ENCODE results near the gene STRN. TPM values are rescaled to one million over a fixed set of nuclear protein-coding genes. Genes with fewer than 3 reads are reported as not detected.

The STRN gene
- total RNA-seq, 1 donor from 2014 or later = 13.5 TPM

GRCh38 chr2:36918307-36918706 lies 48.0 kb downstream of the STRN start:
- Histone ChIP-seq H3K27me3 (ENCODE audit: control insufficient read depth, insufficient read depth, low read length) (no peaks in the 10 kb centered on the region), H3K36me3 (ENCODE audit: control insufficient read depth, insufficient read depth, low read length) (no peaks in the 10 kb centered on the region), H3K4me3 (ENCODE audit: low read depth, low read length) (no peak overlapping the region)
- DNase-seq (ENCODE audit: low read depth) = no peak
- TF ChIP-seq, protein P1, sequence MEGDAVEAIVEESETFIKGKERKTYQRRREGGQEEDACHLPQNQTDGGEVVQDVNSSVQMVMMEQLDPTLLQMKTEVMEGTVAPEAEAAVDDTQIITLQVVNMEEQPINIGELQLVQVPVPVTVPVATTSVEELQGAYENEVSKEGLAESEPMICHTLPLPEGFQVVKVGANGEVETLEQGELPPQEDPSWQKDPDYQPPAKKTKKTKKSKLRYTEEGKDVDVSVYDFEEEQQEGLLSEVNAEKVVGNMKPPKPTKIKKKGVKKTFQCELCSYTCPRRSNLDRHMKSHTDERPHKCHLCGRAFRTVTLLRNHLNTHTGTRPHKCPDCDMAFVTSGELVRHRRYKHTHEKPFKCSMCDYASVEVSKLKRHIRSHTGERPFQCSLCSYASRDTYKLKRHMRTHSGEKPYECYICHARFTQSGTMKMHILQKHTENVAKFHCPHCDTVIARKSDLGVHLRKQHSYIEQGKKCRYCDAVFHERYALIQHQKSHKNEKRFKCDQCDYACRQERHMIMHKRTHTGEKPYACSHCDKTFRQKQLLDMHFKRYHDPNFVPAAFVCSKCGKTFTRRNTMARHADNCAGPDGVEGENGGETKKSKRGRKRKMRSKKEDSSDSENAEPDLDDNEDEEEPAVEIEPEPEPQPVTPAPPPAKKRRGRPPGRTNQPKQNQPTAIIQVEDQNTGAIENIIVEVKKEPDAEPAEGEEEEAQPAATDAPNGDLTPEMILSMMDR (IDR thresholded peaks at IDR 0.05; ENCODE audit: insufficient read depth, low read length, poor library complexity, severe bottlenecking) = peak; percentile 24

- Histone ChIP-seq H3K27me3 (ENCODE audit: control insufficient read depth, insufficient read depth, low read length) (no peaks in the 10 kb centered on the region), H3K36me3 (ENCODE audit: control insufficient read depth, insufficient read depth, low read length) (no peaks in the 10 kb centered on the region), H3K4me3 (ENCODE audit: low read depth, low read length) (no peak overlapping the region)
- no peak for DNase-seq (ENCODE audit: low read depth)
- TF ChIP-seq, protein P1 (IDR thresholded peaks at IDR 0.05; ENCODE audit: insufficient read depth, low read length, poor library complexity, severe bottlenecking) = no peak
Measured at GRCh38 chr2:36915627-36916026, 50.7 kb downstream of the STRN start.

- no peaks in the 10 kb centered on the region for H3K36me3 ChIP-seq (ENCODE audit: control insufficient read depth, insufficient read depth, low read length)
- no peak overlapping the region for H3K4me3 ChIP-seq (ENCODE audit: low read depth, low read length)
- no peaks in the 10 kb centered on the region for H3K27me3 ChIP-seq (ENCODE audit: control insufficient read depth, insufficient read depth, low read length)
- TF ChIP-seq, protein P1 (IDR thresholded peaks at IDR 0.05; ENCODE audit: insufficient read depth, low read length, poor library complexity, severe bottlenecking) = no peak
- DNase-seq (ENCODE audit: low read depth) = no peak
Measured at GRCh38 chr2:36912695-36913094, 53.6 kb downstream of the STRN start.

- DNase-seq (ENCODE audit: low read depth) = no peak
- H3K27me3 ChIP-seq (ENCODE audit: control insufficient read depth, insufficient read depth, low read length) = no peaks in the 10 kb centered on the region
- TF ChIP-seq, protein P1 (IDR thresholded peaks at IDR 0.05; ENCODE audit: insufficient read depth, low read length, poor library complexity, severe bottlenecking) = no peak
- no peak overlapping the region for H3K4me3 ChIP-seq (ENCODE audit: low read depth, low read length)
- H3K36me3 ChIP-seq (ENCODE audit: control insufficient read depth, insufficient read depth, low read length) = no peaks in the 10 kb centered on the region
Measured at GRCh38 chr2:36911012-36911411, 55.3 kb downstream of the STRN start.

DNA sequence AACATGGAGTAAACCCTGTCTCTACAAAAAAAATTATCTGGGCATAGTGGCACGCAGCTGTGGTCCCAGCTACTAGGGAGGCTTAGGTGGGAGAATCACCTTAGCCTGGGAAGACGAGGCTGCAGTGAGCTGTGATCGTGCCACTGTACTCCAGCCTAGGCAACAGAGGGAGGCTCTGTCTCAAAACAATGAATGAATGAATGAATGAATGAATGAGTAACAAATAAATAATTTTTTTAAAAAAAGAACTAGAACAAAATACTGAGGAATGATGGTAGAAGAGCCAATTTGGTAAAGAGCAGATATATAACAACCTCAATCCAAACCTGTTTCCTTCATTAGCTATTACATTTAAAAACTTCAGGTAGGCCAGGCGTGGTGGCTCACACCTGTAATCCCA lies 60.1 kb downstream of the STRN start:
- TF ChIP-seq, protein P1 (IDR thresholded peaks at IDR 0.05; ENCODE audit: insufficient read depth, low read length, poor library complexity, severe bottlenecking) = no peak
- H3K27me3 ChIP-seq (ENCODE audit: control insufficient read depth, insufficient read depth, low read length) = no peaks in the 10 kb centered on the region
- no peak for DNase-seq (ENCODE audit: low read depth)
- no peaks in the 10 kb centered on the region for H3K36me3 ChIP-seq (ENCODE audit: control insufficient read depth, insufficient read depth, low read length)
- H3K4me3 ChIP-seq (ENCODE audit: low read depth, low read length) = no peak overlapping the region

DNA sequence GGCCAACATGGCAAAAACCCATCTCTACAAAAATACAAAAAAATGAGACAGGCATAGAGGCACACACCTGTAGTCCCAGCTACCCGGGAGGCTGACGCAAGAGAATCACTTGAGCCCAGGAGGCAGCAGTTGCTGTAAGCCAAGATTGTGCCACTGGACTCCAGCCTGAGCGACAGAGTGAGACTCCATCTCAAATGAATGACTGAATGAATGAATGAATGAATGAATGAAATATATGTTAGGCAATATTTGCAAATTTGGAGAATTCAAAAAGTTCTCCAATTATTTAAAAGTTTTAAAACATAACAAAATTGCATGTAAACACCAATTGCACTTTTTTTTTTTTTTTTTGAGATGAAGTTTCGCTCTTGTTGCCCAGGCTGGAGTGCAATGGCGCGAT lies 61.7 kb downstream of the STRN start:
- no peak overlapping the region for H3K4me3 ChIP-seq (ENCODE audit: low read depth, low read length)
- TF ChIP-seq, protein P1 (IDR thresholded peaks at IDR 0.05; ENCODE audit: insufficient read depth, low read length, poor library complexity, severe bottlenecking) = no peak
- H3K36me3 ChIP-seq (ENCODE audit: control insufficient read depth, insufficient read depth, low read length) = no peaks in the 10 kb centered on the region
- no peaks in the 10 kb centered on the region for H3K27me3 ChIP-seq (ENCODE audit: control insufficient read depth, insufficient read depth, low read length)
- DNase-seq (ENCODE audit: low read depth) = no peak

Data from kidney epithelial cell (primary cell).